HEK293 (cell line): Measurements from ENCODE around the gene STMP1.

Source experiments
- CTCF ChIA-PET: fragments of 350-600 bp; formaldehyde crosslinking; extraction: SDS; loops from one replicate; lab custom pipeline; 2021; ENCODE audit warnings: antibody characterized with exemption; lab: Yijun Ruan, JAX
- POLR2A ChIA-PET: fragments of 300-600 bp; formaldehyde crosslinking; extraction: SDS; loops from one replicate; lab custom pipeline; 2020; ENCODE audit warnings: antibody characterized with exemption, inconsistent platforms; lab: Yijun Ruan, JAX
- H3K27ac ChIP-seq: fragments of 200-500 bp; sonication (Bioruptor generic); 2 replicates; pipeline ENCODE4 v1.5.1; 2014; ENCODE audit warnings: low read depth, low read length, control low read depth, inconsistent platforms; ENCODE audit errors: extremely low read depth
- H3K36me3 ChIP-seq, 2 experiments: fragments of 200-500 bp in 1 of 2; sonication (Bioruptor generic) in 1 of 2; 1 replicate in 1 of 2; 2 replicates in 1 of 2; pipeline ENCODE4 v1.5.1; 2014 to 2017; ENCODE audit warnings: inconsistent platforms in 2 of 2, low read length in 2 of 2; ENCODE audit not compliant: control insufficient read depth in 2 of 2, insufficient read depth in 1 of 2
- H3K4me1 ChIP-seq: fragments of 200-500 bp; sonication (Bioruptor generic); 2 replicates; pipeline ENCODE4 v1.5.1; 2014; ENCODE audit warnings: mild to moderate bottlenecking, low read length, inconsistent platforms; ENCODE audit not compliant: control insufficient read depth, insufficient read depth
- H3K4me3 ChIP-seq: 2 replicates; pipeline ENCODE4 v1.5.1; 2011; ENCODE audit warnings: low read depth, mild to moderate bottlenecking, control low read depth, low read length, moderate library complexity
- H3K9me3 ChIP-seq: fragments of 200-500 bp; sonication (Bioruptor generic); 2 replicates; pipeline ENCODE4 v1.5.1; 2014; ENCODE audit warnings: low read depth, low read length, inconsistent platforms; ENCODE audit not compliant: control insufficient read depth, insufficient read depth
- KLF10 ChIP-seq: fragments of 450-650 bp; IDR thresholded peaks from 2 replicates; pipeline ENCODE4 v1.5.1; 2018; ENCODE audit warnings: missing biosample characterization, mild to moderate bottlenecking, missing genetic modification characterization
- KLF16 ChIP-seq: fragments of 450-650 bp; formaldehyde crosslinking; IDR thresholded peaks from 2 replicates; pipeline ENCODE4 v1.5.1; 2017; ENCODE audit warnings: missing biosample characterization, missing genetic modification characterization
- KLF17 ChIP-seq: fragments of 450-650 bp; formaldehyde crosslinking; IDR thresholded peaks from 2 replicates; pipeline ENCODE4 v1.5.1; 2016; ENCODE audit warnings: missing biosample characterization, missing genetic modification characterization
- KLF9 ChIP-seq: fragments of 450-650 bp; formaldehyde crosslinking; IDR thresholded peaks from 2 replicates; pipeline ENCODE4 v1.5.1; 2016; ENCODE audit warnings: missing biosample characterization, missing genetic modification characterization, low read depth
- PRDM6 ChIP-seq: fragments of 450-650 bp; formaldehyde crosslinking; IDR thresholded peaks from 2 replicates; pipeline ENCODE4 v1.5.1; 2017; ENCODE audit warnings: missing biosample characterization, missing genetic modification characterization
- TCF7L2 ChIP-seq: IDR thresholded peaks from 2 replicates; pipeline ENCODE4 v1.6.1; 2011; ENCODE audit warnings: low read depth, mild to moderate bottlenecking, inconsistent platforms, low read length, moderate library complexity, borderline replicate concordance
- ZBTB21 ChIP-seq: fragments of 450-650 bp; formaldehyde crosslinking; IDR thresholded peaks from 2 replicates; pipeline ENCODE4 v1.5.1; 2017; ENCODE audit warnings: missing biosample characterization, missing genetic modification characterization
- ZNF169 ChIP-seq: fragments of 450-650 bp; formaldehyde crosslinking; IDR thresholded peaks from 2 replicates; pipeline ENCODE4 v1.5.1; 2016; ENCODE audit warnings: missing biosample characterization, missing genetic modification characterization
- ZNF248 ChIP-seq: fragments of 450-650 bp; formaldehyde crosslinking; IDR thresholded peaks from 2 replicates; pipeline ENCODE4 v1.5.1; 2017; ENCODE audit warnings: missing biosample characterization, missing genetic modification characterization
- ZNF26 ChIP-seq: fragments of 450-650 bp; formaldehyde crosslinking; IDR thresholded peaks from 2 replicates; pipeline ENCODE4 v1.5.1; 2016; ENCODE audit warnings: missing biosample characterization, missing genetic modification characterization
- ZNF449 ChIP-seq: fragments of 450-650 bp; formaldehyde crosslinking; IDR thresholded peaks from 2 replicates; pipeline ENCODE4 v1.5.1; 2017; ENCODE audit warnings: missing biosample characterization, mild to moderate bottlenecking, missing genetic modification characterization, moderate library complexity
- ZNF488 ChIP-seq: fragments of 450-650 bp; formaldehyde crosslinking; IDR thresholded peaks from 2 replicates; pipeline ENCODE4 v1.5.1; 2016; ENCODE audit warnings: missing biosample characterization, missing genetic modification characterization
- ZNF510 ChIP-seq: fragments of 450-650 bp; formaldehyde crosslinking; IDR thresholded peaks from 2 replicates; pipeline ENCODE4 v1.5.1; 2018; ENCODE audit warnings: mild to moderate bottlenecking, missing genetic modification characterization, missing biosample characterization; ENCODE audit not compliant: insufficient replicate concordance

STMP1 gene

GRCh38 chr7:135721198-135721820, 59.0 kb downstream of the STMP1 start:
- ChIA-PET CTCF (interaction anchor here (0.6 to 2.2 kb wide), 2 partner anchors 10 to 100 kb away, joined by 3 to 10 read pairs; no protein-coding TSS in a partner anchor), POLR2A (no interaction called here)
- Histone ChIP-seq H3K4me1 (peaks cover 3% of the 10 kb centered on the region; the same call in 1 of the 2 replicates), H3K9me3 (no peaks in the 10 kb centered on the region), H3K27ac (no peak overlapping the region), H3K4me3 (no peak overlapping the region), H3K36me3 (peaks cover 0 to 33% of the 10 kb centered on the region in 2 experiments; a peak in 1 of 3 replicates)
- TF ChIP-seq KLF17 (tag by site-specific recombination) (no peak), KLF10 (tag by site-specific recombination) (no peak), KLF16 (no peak), ZNF248 (tag by site-specific recombination) (no peak)

- POLR2A ChIA-PET, result no interaction called here
- Histone ChIP-seq H3K27ac (no peak overlapping the region), H3K36me3 (peaks cover 0 to 24% of the 10 kb centered on the region in 2 experiments; a peak in 1 of 3 replicates), H3K4me3 (no peak overlapping the region), H3K4me1 (no peaks in the 10 kb centered on the region), H3K9me3 (no peaks in the 10 kb centered on the region)
- CTCF ChIA-PET, result interaction anchor here (1.6 to 1.7 kb wide), 2 partner anchors 13 to 19 kb away, joined by 4 to 7 read pairs; no protein-coding TSS in a partner anchor
- TF ChIP-seq ZNF449 (tag by site-specific recombination), result no peak
- no peak for TF ChIP-seq TCF7L2
- TF ChIP-seq PRDM6 (tag by site-specific recombination), result no peak
- TF ChIP-seq KLF9, result no peak
- TF ChIP-seq ZBTB21 (tag by site-specific recombination), result no peak
- TF ChIP-seq ZNF26 (tag by site-specific recombination), result no peak
- no peak for TF ChIP-seq ZNF488
- TF ChIP-seq ZNF510 (tag by site-specific recombination), result no peak
- TF ChIP-seq ZNF169 (tag by site-specific recombination), result no peak
These were observed 61.1 kb downstream of the STMP1 start for GRCh38 chr7:135723411-135723810.
